Panc1 (cell line): ENCODE data around the gene VAMP2. TPM values are rescaled to one million over a fixed set of nuclear protein-coding genes. Genes with fewer than 3 reads are reported as not detected.
"Not testable (repeated sequence)": the region's sequence is repeated elsewhere in the genome, so short reads cannot be mapped to it uniquely, and the experiment has no call there.

Source experiments
- ATAC-seq: fragments of 200-7000 bp; cut with Tn5 transposase; 2 replicates; pipeline ENCODE4 v1.9.1; 2020; ENCODE audit warnings: mild to moderate bottlenecking, moderate library complexity
- BruUV-seq: library from RNA; stranded (reverse); fragments of 400-500 nt; replicated peaks from 2 replicates; lab custom pipeline; 2021; lab: Mats Ljungman, UMichigan
- CTCF ChIA-PET: fragments of 300-600 bp; sonication (Branson Sonifier 250); formaldehyde crosslinking; loops from one replicate; lab custom pipeline; 2022; ENCODE audit warnings: antibody characterized with exemption; lab: Charles Lee
- POLR2A ChIA-PET: fragments of 300-600 bp; sonication (Branson Sonifier 250); formaldehyde crosslinking; loops from one replicate; lab custom pipeline; 2022; ENCODE audit warnings: antibody characterized with exemption; lab: Charles Lee
- DNase-seq: peaks from one replicate; pipeline ENCODE4 v3.0.0-alpha.2; 2010; ENCODE audit warnings: low read depth, low spot score
- H3K27ac ChIP-seq: 2 replicates; pipeline ENCODE4 v1.5.1; 2011; ENCODE audit warnings: mild to moderate bottlenecking, low read length, inconsistent platforms
- H3K27me3 ChIP-seq: fragments of 200-500 bp; sonication (Bioruptor generic); 2 replicates; pipeline ENCODE4 v1.6.0; 2014; ENCODE audit warnings: low read length, inconsistent platforms; ENCODE audit not compliant: control insufficient read depth, insufficient read depth
- H3K36me3 ChIP-seq: fragments of 200-500 bp; sonication (Bioruptor generic); 2 replicates; pipeline ENCODE4 v1.5.1; 2014; ENCODE audit warnings: inconsistent platforms, mild to moderate bottlenecking, low read length, moderate library complexity; ENCODE audit not compliant: control insufficient read depth, insufficient read depth
- H3K4me1 ChIP-seq: 2 replicates; pipeline ENCODE4 v1.5.1; 2011; ENCODE audit warnings: inconsistent platforms, mild to moderate bottlenecking, low read length, moderate library complexity; ENCODE audit not compliant: control insufficient read depth, insufficient read depth
- H3K4me3 ChIP-seq, 2 experiments: 2 replicates each; pipeline ENCODE4 v1.5.1; 2011 to 2012; ENCODE audit warnings: low read depth in 2 of 2, low read length in 2 of 2, mild to moderate bottlenecking in 2 of 2, inconsistent platforms in 1 of 2, moderate library complexity in 1 of 2
- H3K9me3 ChIP-seq: fragments of 200-500 bp; sonication (Bioruptor generic); 2 replicates; pipeline ENCODE4 v1.5.1; 2014; ENCODE audit warnings: low read depth, mild to moderate bottlenecking, inconsistent platforms, low read length, moderate library complexity; ENCODE audit not compliant: control insufficient read depth, insufficient read depth
- CTCF ChIP-seq: fragments of 450-650 bp; IDR thresholded peaks from 2 replicates; pipeline ENCODE4 v1.5.1; 2017; ENCODE audit warnings: mild to moderate bottlenecking
- POLR2AphosphoS5 ChIP-seq: IDR thresholded peaks from 2 replicates; pipeline ENCODE4 v1.6.1; 2012; ENCODE audit warnings: mild to moderate bottlenecking, low read depth, low read length, moderate library complexity
- REST ChIP-seq, 2 experiments: IDR thresholded peaks; 2 replicates each; pipeline ENCODE4 v1.6.1; 2011 to 2012; ENCODE audit warnings: low read depth in 2 of 2, control low read depth in 1 of 2, low read length in 1 of 2, mild to moderate bottlenecking in 1 of 2, moderate library complexity in 1 of 2; ENCODE audit not compliant: insufficient read depth in 1 of 2
- SIN3A ChIP-seq: IDR thresholded peaks from 2 replicates; pipeline ENCODE4 v1.6.1; 2012; ENCODE audit warnings: low read depth, mild to moderate bottlenecking, low read length, moderate library complexity, borderline replicate concordance; ENCODE audit not compliant: insufficient read depth
- TCF7L2 ChIP-seq: IDR thresholded peaks from 2 replicates; pipeline ENCODE4 v1.6.1; 2011; ENCODE audit warnings: mild to moderate bottlenecking, low read depth, low read length, inconsistent platforms
- in situ Hi-C: cut with HindIII; loops from 2 replicates; pipeline ENCODE4 v1.10.0; 2016; ENCODE audit warnings: low sequenced_read_pairs, low pct_unique_long_range_greater_than_20kb
- intact Hi-C: fragments of 100-400 bp; cut with micrococcal nuclease; formaldehyde crosslinking; loops from one replicate; pipeline ENCODE4 v1.10.0; 2022; ENCODE audit not compliant: unreplicated experiment
- total RNA-seq: library from RNA; stranded (reverse); gene quantifications from one replicate; pipeline ENCODE4 v1.2.1, GENCODE V29; 2021; ENCODE audit not compliant: unreplicated experiment

The VAMP2 gene
- total RNA-seq, 1 experiment from 2014 or later: 28.6 TPM

- intact Hi-C loops: no loop called here
These were observed 10.5 kb upstream of the VAMP2 start for GRCh38 chr17:8173056-8173870.

GRCh38 chr17:8170186-8170585, 7.4 kb upstream of the VAMP2 start:
- in situ Hi-C loops, H3K27me3 ChIP-seq, H3K9me3 ChIP-seq, CTCF ChIA-PET, BruUV-seq, intact Hi-C loops, H3K27ac ChIP-seq, H3K4me1 ChIP-seq, H3K36me3 ChIP-seq, DNase-seq, ATAC-seq, H3K4me3 ChIP-seq: not testable (repeated sequence)
- POLR2A ChIA-PET: interaction anchor here (0.7 kb wide), 1 partner anchor 555 kb away, joined by 9 read pairs; no protein-coding TSS in a partner anchor

More at GRCh38 chr17:8173056-8173870, 10.5 kb upstream of the VAMP2 start:
- in situ Hi-C loops: no loop called here
- peak overlapping the region; percentile 45 to 67 for H3K4me3 ChIP-seq
- peak; percentile 83 for ATAC-seq
- H3K4me1 ChIP-seq: peaks cover 18% of the 10 kb centered on the region
- H3K9me3 ChIP-seq: no peaks in the 10 kb centered on the region
- ChIA-PET CTCF (no interaction called here), POLR2A (interaction anchor here (0.5 to 1.5 kb wide), 11 partner anchors 9 to 169 kb away, joined by 3 to 17 read pairs (median 4); partner anchors contain the start of gene AURKB)
- no peaks in the 10 kb centered on the region for H3K36me3 ChIP-seq
- peak; percentile 99 for DNase-seq
- no peaks in the 10 kb centered on the region for H3K27me3 ChIP-seq
- BruUV-seq: TSS peak; percentile 100
- peak; percentile 100 for TF ChIP-seq SIN3A
- TF ChIP-seq REST (IDR thresholded peaks at IDR 0.05; ENCODE audit: insufficient read depth in 1 of 2, low read depth in 2 of 2, low read length in 1 of 2): no peak
- peak; percentile 79 for TF ChIP-seq TCF7L2
- no peak for TF ChIP-seq CTCF
- TF ChIP-seq POLR2AphosphoS5: peak; percentile 100
- H3K27ac ChIP-seq: peak overlapping the region; percentile 96

- POLR2A ChIA-PET: no interaction called here
- no TSS peak for BruUV-seq
- Histone ChIP-seq H3K27ac (no peak overlapping the region), H3K4me1 (peaks cover 17% of the 10 kb centered on the region), H3K27me3 (no peaks in the 10 kb centered on the region), H3K4me3 (no peak overlapping the region), H3K9me3 (no peaks in the 10 kb centered on the region), H3K36me3 (no peaks in the 10 kb centered on the region; the same call in 1 of the 2 replicates)
- ATAC-seq: no peak
- CTCF ChIA-PET: no interaction called here
- TF ChIP-seq REST (IDR thresholded peaks at IDR 0.05; ENCODE audit: insufficient read depth in 1 of 2, low read depth in 2 of 2, low read length in 1 of 2): no peak
- in situ Hi-C loops: no loop called here
- intact Hi-C loops: no loop called here
- no peak for DNase-seq
These were observed 4.8 kb upstream of the VAMP2 start for GRCh38 chr17:8167526-8167925.
